HepG2 (cell line): ENCODE measurements around the gene TEX13B. TPM values are rescaled to one million over a fixed set of nuclear protein-coding genes. Genes with fewer than 3 reads are reported as not detected.

ENCODE experiments used
- ATAC-seq: fragments of 200-7000 bp; cut with Tn5 transposase; 3 replicates; pipeline ENCODE4 v1.9.1; 2020; ENCODE audit warnings: mild to moderate bottlenecking, moderate library complexity
- BruUV-seq: library from RNA; stranded (reverse); fragments of 400-500 nt; replicated peaks from 2 replicates; lab custom pipeline; 2021; lab: Mats Ljungman, UMichigan
- CTCF ChIA-PET: fragments of 300-600 bp; formaldehyde crosslinking; extraction: SDS; loops from one replicate; lab custom pipeline; 2021; ENCODE audit warnings: low total read pairs, inconsistent platforms, low intra/inter-chr PET ratio; lab: Yijun Ruan, JAX
- POLR2A ChIA-PET: fragments of 350-600 bp; sonication (Branson Sonifier 250); formaldehyde crosslinking; loops from one replicate; lab custom pipeline; 2020; ENCODE audit warnings: antibody characterized with exemption, inconsistent platforms; lab: Yijun Ruan, JAX
- DNase-seq: peaks from one replicate; pipeline ENCODE4 v3.0.0-alpha.2; 2015; ENCODE audit warnings: low spot score
- FAIRE-seq: peaks from 3 replicates; lab custom pipeline; 2011; peaks lifted over from hg19 to GRCh38; lab: Jason Lieb, UNC
- H2AFZ ChIP-seq: one replicate; pipeline ENCODE4 v1.6.1; 2011; ENCODE audit warnings: low read length, inconsistent platforms
- H3K27ac ChIP-seq: fragments of 300-600 bp; 3 replicates; pipeline ENCODE4 v1.8.0; 2011; ENCODE audit warnings: mixed run types, mild to moderate bottlenecking, mixed read lengths, low read length, inconsistent platforms; ENCODE audit not compliant: insufficient read depth; ENCODE audit errors: extremely low read length
- H3K27me3 ChIP-seq, 2 experiments: fragments of 200-600 bp in 1 of 2; 2 replicates in 1 of 2; 3 replicates in 1 of 2; pipeline versions ENCODE4 v1.6.0 to v1.8.0; 2011; ENCODE audit warnings: low read length in 2 of 2, mild to moderate bottlenecking in 2 of 2, moderate library complexity in 2 of 2, inconsistent platforms in 1 of 2; ENCODE audit not compliant: insufficient read depth in 2 of 2, control insufficient read depth in 1 of 2
- H3K36me3 ChIP-seq, 2 experiments: fragments of 200-600 bp in 1 of 2; replicated peaks in 1 of 2; 2 replicates in 1 of 2; 3 replicates in 1 of 2; pipeline versions ENCODE4 v1.5.1 to v1.8.0; 2011; ENCODE audit warnings: low read length in 2 of 2, inconsistent platforms in 1 of 2; ENCODE audit not compliant: insufficient read depth in 2 of 2, control insufficient read depth in 1 of 2
- H3K4me1 ChIP-seq: 2 replicates; pipeline ENCODE4 v1.5.1; 2012; ENCODE audit warnings: low read length, inconsistent platforms; ENCODE audit not compliant: insufficient read depth
- H3K4me2 ChIP-seq: 2 replicates; pipeline ENCODE4 v1.6.0; 2011; ENCODE audit warnings: low read depth, low read length, inconsistent platforms
- H3K4me3 ChIP-seq, 3 experiments: fragments of 200-600 bp in 1 of 3; sonication (generic), shearing (Covaris generic) in 1 of 3; replicated peaks in 1 of 3; 2 replicates each; pipeline ENCODE4 v1.5.1; 2011 to 2016; ENCODE audit warnings: low read length in 3 of 3, inconsistent platforms in 2 of 3, low read depth in 2 of 3, mild to moderate bottlenecking in 2 of 3, control low read depth in 1 of 3, mixed read lengths in 1 of 3; ENCODE audit not compliant: insufficient read depth in 1 of 3
- H3K79me2 ChIP-seq: one replicate; pipeline ENCODE4 v1.6.1; 2011; ENCODE audit warnings: low read length, inconsistent platforms; ENCODE audit not compliant: insufficient read depth
- H3K9ac ChIP-seq: 2 replicates; pipeline ENCODE4 v1.6.0; 2011; ENCODE audit warnings: mild to moderate bottlenecking, low read depth, low read length, inconsistent platforms; ENCODE audit not compliant: insufficient read depth
- H3K9me3 ChIP-seq: 2 replicates; pipeline ENCODE4 v1.5.1; 2012; ENCODE audit warnings: mild to moderate bottlenecking, low read length
- H4K20me1 ChIP-seq: 2 replicates; pipeline ENCODE4 v1.6.0; 2011; ENCODE audit warnings: inconsistent platforms, mild to moderate bottlenecking, low read length, moderate library complexity; ENCODE audit not compliant: insufficient read depth
- FOXO1 ChIP-seq: sonication (generic); formaldehyde crosslinking; IDR thresholded peaks from 2 replicates; pipeline ENCODE4 v1.4.0; 2020; ENCODE audit warnings: missing genetic modification reagents
- HOXA9 ChIP-seq: sonication (generic); formaldehyde crosslinking; IDR thresholded peaks from 2 replicates; pipeline ENCODE4 v1.8.1; 2022; ENCODE audit warnings: missing genetic modification reagents, mild to moderate bottlenecking, moderate library complexity, borderline replicate concordance
- NR3C1 ChIP-seq: sonication (generic); formaldehyde crosslinking; IDR thresholded peaks from 2 replicates; pipeline ENCODE4 v1.4.0; 2020; ENCODE audit warnings: missing genetic modification reagents
- RARA ChIP-seq: IDR thresholded peaks from 2 replicates; pipeline ENCODE4 v1.6.1; 2016; ENCODE audit warnings: missing genetic modification reagents, missing compliant biosample characterization
- RXRA ChIP-seq: sonication (generic); formaldehyde crosslinking; IDR thresholded peaks from 2 replicates; pipeline ENCODE4 v1.5.1; 2020; ENCODE audit warnings: missing genetic modification reagents
- SMC3 ChIP-seq: IDR thresholded peaks from 2 replicates; pipeline ENCODE4 v1.6.1; 2011; ENCODE audit warnings: low read length, improper control_type of control experiment
- SRY ChIP-seq: sonication (generic); formaldehyde crosslinking; IDR thresholded peaks from 2 replicates; pipeline ENCODE4 v1.8.0; 2022; ENCODE audit warnings: mild to moderate bottlenecking, missing genetic modification reagents
- STAG1 ChIP-seq: sonication (generic); formaldehyde crosslinking; IDR thresholded peaks from 2 replicates; pipeline ENCODE4 v1.4.0; 2020; ENCODE audit warnings: missing genetic modification reagents
- ZNF616 ChIP-seq: sonication (generic); formaldehyde crosslinking; IDR thresholded peaks from 2 replicates; pipeline ENCODE4 v1.5.0; 2020; ENCODE audit warnings: low read depth, mild to moderate bottlenecking, missing genetic modification reagents
- ZSCAN12 ChIP-seq: sonication (generic); formaldehyde crosslinking; IDR thresholded peaks from 2 replicates; pipeline ENCODE4 v1.9.0; 2021; ENCODE audit warnings: mild to moderate bottlenecking, missing genetic modification reagents
- WGBS: methylation state at CpG from one replicate; pipeline ENCODE4 v1.1.6; 2017; ENCODE audit warnings: low lambda C conversion rate; 5-methylcytosine and 5-hydroxymethylcytosine counted together
- in situ Hi-C: cut with HindIII; loops from 2 replicates; pipeline ENCODE4 v1.10.0; 2017; ENCODE audit warnings: low pct_unique_long_range_greater_than_20kb; ENCODE audit not compliant: extremely low pct_ligation_motif_present
- intact Hi-C: fragments of 100-400 bp; cut with micrococcal nuclease; formaldehyde crosslinking; loops from one replicate; pipeline ENCODE4 v1.10.0; 2022; ENCODE audit not compliant: unreplicated experiment
- polyA plus RNA-seq, 8 experiments: library from polyadenylated mRNA; depleted of rRNA in 3 of 8; stranded (reverse) in 7 of 8; unstranded in 1 of 8; fragments of >200 nt; fragmentation: Illumina TruSeq in 4 of 8; extraction: Trizol in 4 of 8; gene quantifications; 2 replicates each; pipeline versions ENCODE4 v1.2.1 to v1.2.3, GENCODE V29; 2011 to 2016; ENCODE audit warnings: low read depth in 4 of 8, missing spikeins in 1 of 8, mixed read lengths in 1 of 8; ENCODE audit not compliant: insufficient read depth in 1 of 8
- total RNA-seq, 5 experiments: library from RNA; depleted of rRNA; stranded (reverse); fragments of >200 nt; fragmentation: Illumina TruSeq; extraction: Trizol; gene quantifications; 2 replicates each; pipeline ENCODE4 v1.2.3, GENCODE V29; 2016; ENCODE audit warnings: low read depth in 1 of 5
- TF ChIP-seq, protein P1 (sequence below): sonication (generic); formaldehyde crosslinking; IDR thresholded peaks from 2 replicates; pipeline ENCODE4 v1.4.0; 2020; ENCODE audit warnings: mild to moderate bottlenecking, low read depth, missing genetic modification reagents
- TF ChIP-seq, protein P2 (sequence below): sonication (generic); formaldehyde crosslinking; conservative IDR thresholded peaks from 2 replicates; pipeline ENCODE4 v1.8.0; 2022; ENCODE audit warnings: missing genetic modification reagents
- TF ChIP-seq, protein P3 (sequence below): sonication (generic); formaldehyde crosslinking; IDR thresholded peaks from 2 replicates; pipeline ENCODE4 v1.8.0; 2022; ENCODE audit warnings: missing genetic modification reagents, low read depth, mild to moderate bottlenecking, borderline replicate concordance
- TF ChIP-seq, protein P4 (sequence below): sonication (generic); formaldehyde crosslinking; IDR thresholded peaks from 2 replicates; pipeline ENCODE4 v1.5.0; 2020; ENCODE audit warnings: mild to moderate bottlenecking, missing genetic modification reagents, moderate library complexity

Gene TEX13B
- total and polyA plus RNA-seq, 2 of the 13 experiments (the other 11 are each of a cell fraction or from before 2014, with no cell fraction given) = not detected

DNA sequence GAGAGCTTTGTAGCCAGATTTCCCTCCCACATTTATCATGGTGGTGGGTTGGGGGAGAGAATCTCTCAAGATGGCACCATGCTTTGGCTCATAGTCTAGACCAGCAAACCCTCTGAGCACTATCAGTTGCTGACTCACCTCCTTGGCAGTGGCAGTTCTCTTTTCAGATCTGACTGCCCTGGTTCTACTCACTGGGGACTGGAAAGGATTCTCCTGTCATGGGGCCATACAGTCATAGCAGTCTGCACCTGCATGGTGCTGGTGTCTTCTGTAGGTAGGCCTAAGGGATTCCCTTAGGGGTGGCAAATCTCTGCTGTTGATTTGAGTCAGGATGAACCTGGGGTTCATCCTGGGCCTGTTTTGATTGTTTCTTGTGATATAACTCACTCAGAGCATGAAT lies 2.6 kb downstream of the TEX13B start:
- in situ Hi-C loops = no loop called here
- Histone ChIP-seq H4K20me1 (no peaks in the 10 kb centered on the region), H3K27ac (no peak overlapping the region), H3K9ac (no peak overlapping the region), H3K4me1 (no peaks in the 10 kb centered on the region), H3K27me3 (no peaks in the 10 kb centered on the region), H2AFZ (no peak overlapping the region), H3K36me3 (no peaks in the 10 kb centered on the region), H3K4me3 (no peak overlapping the region), H3K4me2 (no peak overlapping the region), H3K9me3 (no peaks in the 10 kb centered on the region), H3K79me2 (no peaks in the 10 kb centered on the region)
- TF ChIP-seq RXRA (CRISPR knock-in tag) (no peak), ZSCAN12 (CRISPR knock-in tag) (no peak), ZNF616 (no peak), NR3C1 (CRISPR knock-in tag) (no peak), SRY (no peak), FOXO1 (CRISPR knock-in tag) (no peak), HOXA9 (CRISPR knock-in tag) (no peak)
- TF ChIP-seq, protein P1, sequence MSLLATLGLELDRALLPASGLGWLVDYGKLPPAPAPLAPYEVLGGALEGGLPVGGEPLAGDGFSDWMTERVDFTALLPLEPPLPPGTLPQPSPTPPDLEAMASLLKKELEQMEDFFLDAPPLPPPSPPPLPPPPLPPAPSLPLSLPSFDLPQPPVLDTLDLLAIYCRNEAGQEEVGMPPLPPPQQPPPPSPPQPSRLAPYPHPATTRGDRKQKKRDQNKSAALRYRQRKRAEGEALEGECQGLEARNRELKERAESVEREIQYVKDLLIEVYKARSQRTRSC (CRISPR knock-in tag) = no peak
- no TSS peak for BruUV-seq
- DNase-seq (no peak), FAIRE-seq (no peak), ATAC-seq (no peak)
- intact Hi-C loops = no loop called here
- ChIA-PET POLR2A (no interaction called here), CTCF (no interaction called here)

DNA sequence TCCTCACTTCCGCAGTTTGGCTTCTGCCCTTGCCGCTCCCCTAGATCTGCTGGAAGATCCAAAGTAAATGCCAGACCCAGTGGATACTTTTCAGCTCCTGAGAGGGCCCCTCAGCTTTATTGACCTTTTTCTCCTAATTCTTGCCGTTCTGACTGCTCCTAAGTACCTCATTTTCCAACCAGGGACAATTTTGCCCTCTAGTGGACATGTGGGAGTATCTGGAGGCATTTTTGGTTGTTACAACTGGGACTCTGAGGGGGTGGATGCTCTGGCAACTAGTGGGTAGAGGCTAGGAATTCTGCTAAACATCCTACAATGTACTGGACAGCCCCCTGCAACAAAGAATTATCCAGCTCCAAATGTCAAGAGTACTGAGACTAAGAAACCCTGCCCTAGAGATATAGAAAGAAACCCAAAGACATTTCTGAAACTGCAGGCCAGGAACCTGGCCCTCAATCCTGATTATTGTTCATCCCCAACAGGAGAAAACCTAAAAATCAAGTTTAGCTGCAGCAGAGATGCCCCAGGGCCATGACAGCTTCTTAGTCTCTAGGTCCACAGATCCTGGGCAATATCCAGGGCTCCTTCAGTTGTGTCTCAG lies 3.4 kb downstream of the TEX13B start:
- POLR2A ChIA-PET = no interaction called here
- 64% methylated on average over 3 of the region's 3 CpGs for WGBS
- ATAC-seq (peak; percentile 31; the same call in 1 of the 3 replicates), FAIRE-seq (peak; percentile 54), DNase-seq (peak; percentile 11)
- Histone ChIP-seq H3K4me3 (no peak overlapping the region), H3K4me1 (no peaks in the 10 kb centered on the region), H3K9ac (no peak overlapping the region), H3K27ac (no peak overlapping the region), H4K20me1 (no peaks in the 10 kb centered on the region), H3K79me2 (no peaks in the 10 kb centered on the region), H3K27me3 (no peaks in the 10 kb centered on the region), H3K4me2 (no peak overlapping the region), H3K36me3 (no peaks in the 10 kb centered on the region), H3K9me3 (no peaks in the 10 kb centered on the region), H2AFZ (no peak overlapping the region)
- CTCF ChIA-PET = no interaction called here
- no TSS peak for BruUV-seq
- intact Hi-C loops = no loop called here
- TF ChIP-seq STAG1 = 0 out of 2 replicates have a peak, but pooled peaks have one; percentile 17
- TF ChIP-seq RARA = no peak
- peak; percentile 9; the same call in 1 of the 2 replicates for TF ChIP-seq SMC3
- no peak for TF ChIP-seq RXRA (CRISPR knock-in tag)
- TF ChIP-seq, protein P2, sequence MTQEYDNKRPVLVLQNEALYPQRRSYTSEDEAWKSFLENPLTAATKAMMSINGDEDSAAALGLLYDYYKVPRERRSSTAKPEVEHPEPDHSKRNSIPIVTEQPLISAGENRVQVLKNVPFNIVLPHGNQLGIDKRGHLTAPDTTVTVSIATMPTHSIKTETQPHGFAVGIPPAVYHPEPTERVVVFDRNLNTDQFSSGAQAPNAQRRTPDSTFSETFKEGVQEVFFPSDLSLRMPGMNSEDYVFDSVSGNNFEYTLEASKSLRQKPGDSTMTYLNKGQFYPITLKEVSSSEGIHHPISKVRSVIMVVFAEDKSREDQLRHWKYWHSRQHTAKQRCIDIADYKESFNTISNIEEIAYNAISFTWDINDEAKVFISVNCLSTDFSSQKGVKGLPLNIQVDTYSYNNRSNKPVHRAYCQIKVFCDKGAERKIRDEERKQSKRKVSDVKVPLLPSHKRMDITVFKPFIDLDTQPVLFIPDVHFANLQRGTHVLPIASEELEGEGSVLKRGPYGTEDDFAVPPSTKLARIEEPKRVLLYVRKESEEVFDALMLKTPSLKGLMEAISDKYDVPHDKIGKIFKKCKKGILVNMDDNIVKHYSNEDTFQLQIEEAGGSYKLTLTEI (CRISPR knock-in tag) = no peak
- TF ChIP-seq, protein P3, sequence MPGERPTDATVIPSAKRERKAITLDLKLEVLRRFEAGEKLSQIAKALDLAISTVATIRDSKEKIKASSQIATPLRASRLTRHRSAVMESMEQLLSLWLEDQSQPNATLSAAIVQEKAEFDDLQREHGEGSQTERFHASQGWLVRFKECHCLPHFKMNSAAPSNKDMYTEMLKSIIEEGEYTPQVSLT (CRISPR knock-in tag) = no peak
- TF ChIP-seq, protein P4, sequence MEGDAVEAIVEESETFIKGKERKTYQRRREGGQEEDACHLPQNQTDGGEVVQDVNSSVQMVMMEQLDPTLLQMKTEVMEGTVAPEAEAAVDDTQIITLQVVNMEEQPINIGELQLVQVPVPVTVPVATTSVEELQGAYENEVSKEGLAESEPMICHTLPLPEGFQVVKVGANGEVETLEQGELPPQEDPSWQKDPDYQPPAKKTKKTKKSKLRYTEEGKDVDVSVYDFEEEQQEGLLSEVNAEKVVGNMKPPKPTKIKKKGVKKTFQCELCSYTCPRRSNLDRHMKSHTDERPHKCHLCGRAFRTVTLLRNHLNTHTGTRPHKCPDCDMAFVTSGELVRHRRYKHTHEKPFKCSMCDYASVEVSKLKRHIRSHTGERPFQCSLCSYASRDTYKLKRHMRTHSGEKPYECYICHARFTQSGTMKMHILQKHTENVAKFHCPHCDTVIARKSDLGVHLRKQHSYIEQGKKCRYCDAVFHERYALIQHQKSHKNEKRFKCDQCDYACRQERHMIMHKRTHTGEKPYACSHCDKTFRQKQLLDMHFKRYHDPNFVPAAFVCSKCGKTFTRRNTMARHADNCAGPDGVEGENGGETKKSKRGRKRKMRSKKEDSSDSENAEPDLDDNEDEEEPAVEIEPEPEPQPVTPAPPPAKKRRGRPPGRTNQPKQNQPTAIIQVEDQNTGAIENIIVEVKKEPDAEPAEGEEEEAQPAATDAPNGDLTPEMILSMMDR = 0 out of 2 replicates have a peak, but pooled peaks have one; percentile 14
- TF ChIP-seq, all 625 proteins: peak for 3
- in situ Hi-C loops = no loop called here
